ENCODE data around the gene NANS.
"Not testable (repeated sequence)": the region's sequence is repeated elsewhere in the genome, so short reads cannot be mapped to it uniquely, and the experiment has no call there.

The NANS gene

GRCh38 chr9:98078895-98079294 lies 22.4 kb downstream of the NANS start:
- DNase-seq (ENCODE audit: low read depth in 2 of 2) = no peak

- peak in 1 of 2 experiments; percentile 18 for DNase-seq (ENCODE audit: low read depth in 2 of 2)
Measured at GRCh38 chr9:98080326-98080725, 23.8 kb downstream of the NANS start.

GRCh38 chr9:98080780-98081179 lies 24.2 kb downstream of the NANS start:
- no peak for DNase-seq (ENCODE audit: low read depth in 2 of 2)

GRCh38 chr9:98081477-98082219 lies 25.1 kb downstream of the NANS start:
- no peak for DNase-seq (ENCODE audit: low read depth in 2 of 2)

- DNase-seq (ENCODE audit: low read depth in 2 of 2) = no peak
Measured at GRCh38 chr9:98083061-98083501, 26.5 kb downstream of the NANS start.

GRCh38 chr9:98083566-98084183 lies 27.1 kb downstream of the NANS start:
- DNase-seq (ENCODE audit: low read depth in 2 of 2) = no peak

- no peak for DNase-seq (ENCODE audit: low read depth in 2 of 2)
Measured at GRCh38 chr9:98084396-98084795, 27.9 kb downstream of the NANS start.

- no peak for DNase-seq (ENCODE audit: low read depth in 2 of 2)
Measured at GRCh38 chr9:98085058-98085457, 28.5 kb downstream of the NANS start.

GRCh38 chr9:98085944-98086343 lies 29.4 kb downstream of the NANS start:
- DNase-seq (ENCODE audit: low read depth in 2 of 2) = no peak

- no peak for DNase-seq (ENCODE audit: low read depth in 2 of 2)
Measured at GRCh38 chr9:98086461-98086860, 29.9 kb downstream of the NANS start.

- peak; percentile 9 to 17 for DNase-seq (ENCODE audit: low read depth in 2 of 2)
Measured at GRCh38 chr9:98087420-98088354, 31.2 kb downstream of the NANS start.

- DNase-seq (ENCODE audit: low read depth in 2 of 2) = not testable (repeated sequence)
Measured at GRCh38 chr9:98090674-98091073, 34.1 kb downstream of the NANS start.

- no peak for DNase-seq (ENCODE audit: low read depth in 2 of 2)
Measured at GRCh38 chr9:98091735-98092612, 35.4 kb downstream of the NANS start.

- no peak for DNase-seq (ENCODE audit: low read depth in 2 of 2)
Measured at GRCh38 chr9:98092613-98092931, 36.0 kb downstream of the NANS start.

GRCh38 chr9:98094316-98094715 lies 37.8 kb downstream of the NANS start:
- no peak for DNase-seq (ENCODE audit: low read depth in 2 of 2)

GRCh38 chr9:98094851-98095250 lies 38.3 kb downstream of the NANS start:
- no peak for DNase-seq (ENCODE audit: low read depth in 2 of 2)

- DNase-seq (ENCODE audit: low read depth in 2 of 2) = no peak
Measured at GRCh38 chr9:98095401-98095800, 38.9 kb downstream of the NANS start.

- DNase-seq (ENCODE audit: low read depth in 2 of 2) = no peak
Measured at GRCh38 chr9:98096091-98096490, 39.6 kb downstream of the NANS start.

GRCh38 chr9:98097836-98098235 lies 41.3 kb downstream of the NANS start:
- no peak for DNase-seq (ENCODE audit: low read depth in 2 of 2)

- no peak for DNase-seq (ENCODE audit: low read depth in 2 of 2)
Measured at GRCh38 chr9:98099346-98099745, 42.8 kb downstream of the NANS start.

GRCh38 chr9:98099898-98100297 lies 43.4 kb downstream of the NANS start:
- DNase-seq (ENCODE audit: low read depth in 2 of 2) = no peak

- no peak for DNase-seq (ENCODE audit: low read depth in 2 of 2)
Measured at GRCh38 chr9:98100456-98100855, 43.9 kb downstream of the NANS start.

Measured in fibroblast of skin of left biceps (primary cell).